H1 (cell line): ENCODE data around the gene UBE2J1. TPM values are rescaled to one million over a fixed set of nuclear protein-coding genes. Genes with fewer than 3 reads are reported as not detected.

Experiments
- ATF3 ChIP-seq: IDR thresholded peaks from 2 replicates; pipeline ENCODE4 v1.6.1; 2011; ENCODE audit warnings: low read depth, mild to moderate bottlenecking, low read length; ENCODE audit not compliant: insufficient read depth
- CHD7 ChIP-seq: fragments of 300-600 bp; sonication (generic); IDR thresholded peaks from 2 replicates; pipeline ENCODE4 v1.7.1; 2012; ENCODE audit warnings: low read length, moderate library complexity, mild to moderate bottlenecking, inconsistent platforms; ENCODE audit not compliant: insufficient replicate concordance
- E2F6 ChIP-seq: IDR thresholded peaks from 2 replicates; pipeline ENCODE4 v1.6.1; 2012; ENCODE audit warnings: inconsistent platforms
- PHF8 ChIP-seq: fragments of 200-600 bp; sonication (generic); conservative IDR thresholded peaks from 2 replicates; pipeline ENCODE4 v1.7.1; 2012; ENCODE audit warnings: low read depth, mild to moderate bottlenecking, inconsistent platforms, low read length, moderate library complexity
- RFX5 ChIP-seq: IDR thresholded peaks from 2 replicates; pipeline ENCODE4 v1.6.1; 2011; ENCODE audit warnings: low read depth, low read length, improper control_type of control experiment, borderline replicate concordance
- SP2 ChIP-seq: IDR thresholded peaks from 2 replicates; pipeline ENCODE4 v1.6.1; 2012; ENCODE audit warnings: mild to moderate bottlenecking, low read length, inconsistent platforms
- USF2 ChIP-seq: IDR thresholded peaks from 2 replicates; pipeline ENCODE4 v1.6.1; 2011; ENCODE audit warnings: low read length, improper control_type of control experiment
- polyA plus RNA-seq, 7 experiments: library from polyadenylated mRNA; depleted of rRNA in 3 of 7; stranded (reverse) in 5 of 7; unstranded in 2 of 7; fragments of >200 nt in 5 of 7; fragments of 200-250 nt in 2 of 7; gene quantifications; 1 replicate in 5 of 7; 2 replicates in 1 of 7; 4 replicates in 1 of 7; pipeline versions ENCODE4 v1.2.1 to v1.2.3, GENCODE V29; 2011 to 2013; ENCODE audit warnings: missing spikeins in 2 of 7, mixed read lengths in 2 of 7
- total RNA-seq: library from RNA; stranded (reverse); fragmentation: NEBNext Ultra II Directional; extraction: Animal tissue kit (Norgen Biotek cat#: 25700); gene quantifications from 2 replicates; pipeline ENCODE4 v1.2.1, GENCODE V29; 2021

The UBE2J1 gene
- total and polyA plus RNA-seq, 2 of the 8 experiments (the other 6 are each of a cell fraction or from before 2014, with no cell fraction given), result 8.5 to 15.2 TPM

- TF ChIP-seq CHD7 (no peak), USF2 (no peak), PHF8 (no peak), E2F6 (no peak), RFX5 (no peak), SP2 (no peak), ATF3 (no peak)
Measured at GRCh38 chr6:89355511-89356194, 3.1 kb upstream of the UBE2J1 start (continued).
